Adrenal gland (tissue), 12 donors: ENCODE results near the gene ARHGAP26. TPM values are rescaled to one million over a fixed set of nuclear protein-coding genes. Genes with fewer than 3 reads are reported as not detected.

ENCODE experiments used
- DNase-seq, 7 donors: peaks; one replicate each; pipeline ENCODE4 v3.0.0-alpha.2; 2019 to 2020
- H3K27ac ChIP-seq, 5 donors: fragments of 200-600 bp; sonication (generic) in 4 of 5; 1 replicate in 3 of 5; 2 replicates in 2 of 5; pipeline versions ENCODE4 v1.5.1 to v1.8.0; 2016 to 2020; ENCODE audit warnings: mild to moderate bottlenecking in 1 of 5
- H3K27me3 ChIP-seq: fragments of 200-600 bp; 2 replicates; pipeline ENCODE4 v1.8.0; 2021
- H3K36me3 ChIP-seq, 2 donors: fragments of 200-600 bp; replicated peaks in 1 of 2; 1 replicate in 1 of 2; 2 replicates in 1 of 2; pipeline versions ENCODE4 v1.5.1 to v1.8.0; 2018 to 2022
- H3K4me1 ChIP-seq, 2 donors: fragments of 200-600 bp; replicated peaks in 1 of 2; 1 replicate in 1 of 2; 2 replicates in 1 of 2; pipeline versions ENCODE4 v1.5.1 to v1.8.0; 2018 to 2021
- H3K4me3 ChIP-seq, 4 donors: fragments of 200-600 bp; sonication (generic) in 3 of 4; one replicate each; pipeline ENCODE4 v1.5.1; 2016 to 2018
- H3K9me3 ChIP-seq, 3 donors: fragments of 200-600 bp; sonication (generic) in 1 of 3; replicated peaks in 1 of 3; 1 replicate in 2 of 3; 2 replicates in 1 of 3; pipeline versions ENCODE4 v1.5.1 to v1.8.0; 2016 to 2021
- POLR2A ChIP-seq, 2 donors: fragments of 450-650 bp; IDR thresholded peaks; one replicate each; pipeline ENCODE4 v1.6.1; 2017; ENCODE audit warnings: antibody characterized with exemption in 2 of 2, mild to moderate bottlenecking in 2 of 2, moderate library complexity in 1 of 2
- WGBS, 4 donors: extraction: QIAGEN DNeasy Blood & Tissue Kit in 2 of 4; methylation state at CpG; one replicate each; pipeline versions ENCODE4 v1.1.5 to v1.1.7; 2013 to 2017; 5-methylcytosine and 5-hydroxymethylcytosine counted together
- intact Hi-C, 2 donors: fragments of 100-400 bp; cut with DNase I; formaldehyde crosslinking; loops; one replicate each; pipeline versions ENCODE4 v1.14.1 to v1.15.0; 2022 to 2023
- polyA plus RNA-seq, 3 donors: library from polyadenylated mRNA; stranded (reverse); fragments of 200-250 nt in 2 of 3; fragments of 350-450 nt in 1 of 3; fragmentation: Illumina TruSeq in 1 of 3; extraction: RNeasy Lipid Tissue Mini Kit (QIAGEN cat#74804) in 1 of 3; gene quantifications; one replicate each; pipeline ENCODE4 v1.2.3, GENCODE V29; 2013 to 2014
- total RNA-seq, 9 donors: library from RNA; depleted of rRNA in 4 of 9; stranded (reverse); fragments of >200 nt in 4 of 9; fragments of 120-200 nt in 1 of 9; fragmentation: NEBNext Ultra II Directional in 1 of 9; extraction: Animal tissue kit (Norgen Biotek cat#: 25700) in 1 of 9; gene quantifications; one replicate each; pipeline versions ENCODE4 v1.1.0 to v1.2.4, GENCODE V29; 2013 to 2023
- TF ChIP-seq, protein P1 (sequence below), 6 experiments: fragments of 450-650 bp in 4 of 6; fragments of 200-600 bp in 2 of 6; sonication (generic) in 1 of 6; IDR thresholded peaks; 1 replicate in 5 of 6; 2 replicates in 1 of 6; pipeline versions ENCODE4 v1.5.1 to v1.8.0; 2016 to 2021; ENCODE audit warnings: antibody characterized with exemption in 6 of 6, mild to moderate bottlenecking in 2 of 6, moderate library complexity in 1 of 6
- donor health status: healthy with polysubstance abuse.
- donor health status: Bipolar disorder and iron deficiency.
- donor health status: DM: yes; HTN: yes; CAD: no.
- donor health status: DM: no; HTN: no; CAD: no.
- donor health status: DM: no; HTN: no; CAD: no.
- donor health status: DM: yes; HTN: yes; CAD: no.

Gene ARHGAP26
- total and polyA plus RNA-seq, 12 donors = 3.0 to 21.7 (median 10.8) TPM

DNA sequence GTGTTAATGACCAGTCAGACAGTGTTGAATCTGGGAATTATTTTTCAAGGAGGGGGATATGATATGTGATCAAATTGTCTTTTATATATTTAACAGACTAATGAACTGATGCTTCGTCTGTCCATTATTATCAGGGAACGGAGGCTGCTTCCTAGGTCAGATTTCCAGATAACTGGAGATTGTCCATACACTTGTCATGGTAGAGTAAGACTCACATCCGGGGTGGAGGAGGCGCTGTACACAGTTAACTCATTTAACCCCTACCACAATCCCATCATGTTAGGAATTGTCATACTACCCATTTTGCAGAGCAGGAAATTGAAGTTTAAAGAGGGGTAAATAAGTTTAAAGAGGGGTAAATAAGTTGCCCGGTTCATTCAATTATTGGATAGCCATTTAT is 55.9 kb downstream of the ARHGAP26 start:
- peak overlapping the region in 1 of 5 donors; percentile 44 for H3K27ac ChIP-seq
- H3K4me3 ChIP-seq = no peak overlapping the region
- H3K27me3 ChIP-seq = no peaks in the 10 kb centered on the region
- no peak for DNase-seq
- WGBS, 4 donors = 68 to 81% (median 73%) methylated on average over 5 of the region's 5 CpGs
- no peaks in the 10 kb centered on the region for H3K9me3 ChIP-seq
- H3K36me3 ChIP-seq = no peaks in the 10 kb centered on the region
- TF ChIP-seq POLR2A (IDR thresholded peaks at IDR 0.05) = no peak
- TF ChIP-seq, protein P1, sequence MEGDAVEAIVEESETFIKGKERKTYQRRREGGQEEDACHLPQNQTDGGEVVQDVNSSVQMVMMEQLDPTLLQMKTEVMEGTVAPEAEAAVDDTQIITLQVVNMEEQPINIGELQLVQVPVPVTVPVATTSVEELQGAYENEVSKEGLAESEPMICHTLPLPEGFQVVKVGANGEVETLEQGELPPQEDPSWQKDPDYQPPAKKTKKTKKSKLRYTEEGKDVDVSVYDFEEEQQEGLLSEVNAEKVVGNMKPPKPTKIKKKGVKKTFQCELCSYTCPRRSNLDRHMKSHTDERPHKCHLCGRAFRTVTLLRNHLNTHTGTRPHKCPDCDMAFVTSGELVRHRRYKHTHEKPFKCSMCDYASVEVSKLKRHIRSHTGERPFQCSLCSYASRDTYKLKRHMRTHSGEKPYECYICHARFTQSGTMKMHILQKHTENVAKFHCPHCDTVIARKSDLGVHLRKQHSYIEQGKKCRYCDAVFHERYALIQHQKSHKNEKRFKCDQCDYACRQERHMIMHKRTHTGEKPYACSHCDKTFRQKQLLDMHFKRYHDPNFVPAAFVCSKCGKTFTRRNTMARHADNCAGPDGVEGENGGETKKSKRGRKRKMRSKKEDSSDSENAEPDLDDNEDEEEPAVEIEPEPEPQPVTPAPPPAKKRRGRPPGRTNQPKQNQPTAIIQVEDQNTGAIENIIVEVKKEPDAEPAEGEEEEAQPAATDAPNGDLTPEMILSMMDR (IDR thresholded peaks at IDR 0.05) = no peak
- intact Hi-C loops = no loop called here
- peaks cover 9 to 31% of the 10 kb centered on the region in 2 donors for H3K4me1 ChIP-seq

DNA sequence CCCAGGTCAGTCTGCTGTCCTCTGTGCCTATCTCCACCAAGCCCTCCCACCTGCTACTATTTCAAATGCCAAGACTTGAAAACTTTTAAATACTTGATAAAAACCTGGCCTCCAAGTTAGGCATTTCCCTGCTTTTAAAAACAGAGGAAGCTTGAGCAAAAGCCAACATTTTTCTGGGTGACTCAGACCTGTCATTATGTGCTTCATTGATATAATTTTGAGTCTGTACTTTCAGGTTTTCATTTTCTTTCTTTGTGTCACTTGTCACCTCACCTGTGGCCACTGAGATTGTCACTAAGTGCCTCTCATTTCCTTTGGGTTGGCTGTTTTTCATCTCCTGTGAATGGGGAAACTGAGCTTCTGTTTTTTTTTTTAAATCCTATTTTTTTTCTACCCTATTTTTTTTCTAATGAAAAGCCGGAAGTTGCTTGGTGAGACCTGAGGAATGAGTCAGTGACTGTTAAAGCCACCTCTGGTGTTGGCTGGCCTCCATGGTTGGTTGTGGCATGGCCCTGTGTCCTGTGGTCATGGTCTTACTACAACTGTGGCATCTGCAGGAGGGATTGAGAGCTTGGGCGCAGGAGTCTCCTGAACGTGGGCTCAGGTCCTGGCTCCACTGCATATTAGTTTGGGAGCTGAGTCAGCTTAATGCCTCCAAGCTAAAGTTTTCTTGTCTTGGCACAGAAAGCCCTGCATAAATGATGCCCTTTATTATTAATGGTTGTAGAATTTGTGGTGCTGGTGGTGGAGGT is 56.7 kb downstream of the ARHGAP26 start:
- H3K4me1 ChIP-seq = peaks cover 9 to 31% of the 10 kb centered on the region in 2 donors
- DNase-seq = peak in 6 of 7 donors; percentile 53 to 73 (median 60)
- intact Hi-C loops = no loop called here
- no peaks in the 10 kb centered on the region for H3K27me3 ChIP-seq
- no peaks in the 10 kb centered on the region for H3K36me3 ChIP-seq
- no peak overlapping the region for H3K4me3 ChIP-seq
- peak overlapping the region in 3 of 5 donors; percentile 18 to 44 (median 21) for H3K27ac ChIP-seq
- TF ChIP-seq, protein P1 (IDR thresholded peaks at IDR 0.05) = no peak
- TF ChIP-seq POLR2A (IDR thresholded peaks at IDR 0.05) = no peak
- H3K9me3 ChIP-seq = no peaks in the 10 kb centered on the region
- WGBS, 4 donors = 36 to 51% (median 46%) methylated on average over 3 of the region's 3 CpGs

DNA sequence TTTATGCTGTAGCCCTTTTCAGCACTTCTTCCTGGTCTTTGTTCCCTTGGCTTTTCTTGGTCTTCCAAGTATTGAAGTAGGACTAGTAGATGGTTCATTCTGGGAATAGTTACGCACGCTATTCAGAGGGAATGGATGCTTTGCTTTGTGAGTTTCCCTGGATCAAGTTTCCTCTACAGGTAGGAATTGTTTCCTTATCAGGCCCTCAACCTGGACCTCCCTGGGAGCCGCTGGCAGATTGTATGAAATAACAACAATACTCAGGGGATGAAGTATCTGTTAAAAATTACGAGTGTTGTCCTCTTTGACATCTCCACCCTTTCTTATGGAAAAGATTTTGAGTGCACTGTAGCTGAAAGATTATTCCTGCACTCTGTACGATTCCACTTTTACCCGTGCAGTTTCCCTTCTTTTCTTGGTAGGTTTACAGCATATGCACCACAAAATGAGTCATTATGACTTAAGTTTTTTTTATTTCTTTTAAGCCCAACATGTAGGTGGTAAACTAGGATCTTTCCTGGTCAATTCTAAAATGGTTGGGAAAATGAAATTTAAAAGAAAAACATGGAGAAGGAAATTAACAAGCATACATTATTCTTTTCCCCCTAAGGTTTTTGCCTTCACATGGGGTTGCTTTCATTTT is 57.9 kb downstream of the ARHGAP26 start:
- DNase-seq = no peak
- TF ChIP-seq POLR2A (IDR thresholded peaks at IDR 0.05) = no peak
- TF ChIP-seq, protein P1 (IDR thresholded peaks at IDR 0.05) = no peak
- Histone ChIP-seq H3K4me3 (no peak overlapping the region), H3K27me3 (no peaks in the 10 kb centered on the region), H3K9me3 (no peaks in the 10 kb centered on the region), H3K36me3 (no peaks in the 10 kb centered on the region), H3K27ac (no peak overlapping the region), H3K4me1 (peaks cover 9 to 31% of the 10 kb centered on the region in 2 donors)
- 91 to 93% (median 92%) methylated on average over 6 of the region's 6 CpGs for WGBS, 4 donors
- intact Hi-C loops = no loop called here

DNA sequence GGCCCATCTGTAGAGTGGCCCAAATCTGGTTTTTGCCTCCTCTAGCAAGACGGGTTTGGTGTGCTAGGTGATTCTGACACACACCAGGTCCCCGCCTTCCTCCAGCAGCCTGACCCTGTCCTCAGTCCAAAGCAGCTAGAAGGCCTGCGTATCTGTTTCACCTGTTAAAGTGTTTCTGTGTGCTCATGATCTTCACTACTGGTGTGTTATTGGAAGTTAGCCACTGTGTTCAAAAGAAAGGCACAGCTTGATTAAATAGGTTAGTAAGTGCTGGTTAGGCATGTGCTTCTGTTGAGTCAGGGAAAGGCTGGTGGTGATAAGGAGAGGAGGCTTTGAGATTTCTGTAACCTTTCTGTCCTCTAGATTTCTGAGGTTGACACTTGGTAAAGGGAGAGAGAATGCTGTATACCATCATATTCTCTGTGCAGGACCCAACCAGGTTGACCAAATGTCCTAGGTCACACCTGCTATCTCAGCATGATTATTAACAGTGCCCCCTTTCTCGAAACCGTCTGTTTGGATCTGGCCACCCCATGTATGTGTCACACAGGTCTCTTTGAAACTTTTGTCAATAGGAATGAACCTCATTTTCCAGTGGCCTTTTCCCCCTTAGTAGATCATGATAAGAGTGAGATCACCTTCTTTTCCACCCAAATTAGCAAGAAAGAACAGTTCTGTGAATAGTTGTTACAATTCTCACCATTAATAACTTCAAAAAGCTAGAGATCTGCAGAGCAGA is 58.8 kb downstream of the ARHGAP26 start:
- no peaks in the 10 kb centered on the region for H3K27me3 ChIP-seq
- no peak overlapping the region for H3K4me3 ChIP-seq
- 79 to 94% (median 91%) methylated on average over 5 of the region's 5 CpGs for WGBS, 4 donors
- H3K4me1 ChIP-seq = peaks cover 9 to 31% of the 10 kb centered on the region in 2 donors
- H3K27ac ChIP-seq = no peak overlapping the region
- no peaks in the 10 kb centered on the region for H3K36me3 ChIP-seq
- H3K9me3 ChIP-seq = no peaks in the 10 kb centered on the region
- DNase-seq = no peak
- intact Hi-C loops = no loop called here
- no peak for TF ChIP-seq POLR2A (IDR thresholded peaks at IDR 0.05)
- TF ChIP-seq, protein P1 (IDR thresholded peaks at IDR 0.05) = no peak
